Fibroblast of the conjunctiva (primary cell): Measurements from ENCODE around the gene PRKAA2.
"Not testable (repeated sequence)": the region's sequence is repeated elsewhere in the genome, so short reads cannot be mapped to it uniquely, and the experiment has no call there.

ENCODE experiments used
- DNase-seq: peaks from one replicate; pipeline ENCODE4 v3.0.0-alpha.2; 2010; ENCODE audit warnings: low read depth

Gene PRKAA2

GRCh38 chr1:56644919-56645676 lies at the start of gene PRKAA2:
Gene PRKAA2 (plus strand): TSS chr1:56645314. CDS start chr1:56645388, 74 bp downstream.
- no peak for DNase-seq

DNA sequence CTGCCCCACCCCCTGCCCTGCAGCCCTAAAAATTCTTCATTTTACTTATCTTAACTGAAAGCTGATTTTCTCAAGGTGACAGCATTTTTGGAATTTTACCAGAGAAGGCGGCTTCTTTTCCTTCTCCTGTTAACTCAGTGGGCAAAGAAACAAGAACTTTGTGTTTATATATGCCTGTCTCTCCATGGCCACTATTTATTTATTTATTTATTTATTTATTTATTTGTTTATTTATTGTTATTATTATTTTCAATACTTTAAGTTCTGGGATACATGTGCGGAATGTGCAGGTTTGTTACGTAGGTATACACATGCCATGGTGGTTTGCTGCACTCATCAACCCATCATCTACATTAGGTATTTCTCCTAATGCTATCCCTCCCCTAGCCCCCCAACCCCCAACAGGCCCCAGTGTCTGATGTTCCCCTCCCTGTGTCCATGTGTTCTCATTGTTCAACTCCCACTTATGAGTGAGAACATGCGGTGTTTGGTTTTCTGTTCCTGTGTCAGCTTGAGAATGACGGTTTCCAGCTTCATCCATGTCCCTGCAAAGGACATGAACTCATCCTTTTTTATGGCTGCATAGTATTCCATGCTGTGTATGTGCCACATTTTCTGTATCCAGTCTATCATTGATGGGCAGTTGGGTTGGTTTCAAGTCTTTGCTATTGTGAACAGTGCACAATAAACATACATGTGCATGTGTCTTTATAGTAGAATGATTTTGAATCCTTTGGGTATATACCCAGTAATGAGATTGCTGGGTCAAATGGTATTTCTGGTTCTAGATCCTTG lies 49.5 kb upstream of the PRKAA2 start:
- DNase-seq: not testable (repeated sequence)

DNA sequence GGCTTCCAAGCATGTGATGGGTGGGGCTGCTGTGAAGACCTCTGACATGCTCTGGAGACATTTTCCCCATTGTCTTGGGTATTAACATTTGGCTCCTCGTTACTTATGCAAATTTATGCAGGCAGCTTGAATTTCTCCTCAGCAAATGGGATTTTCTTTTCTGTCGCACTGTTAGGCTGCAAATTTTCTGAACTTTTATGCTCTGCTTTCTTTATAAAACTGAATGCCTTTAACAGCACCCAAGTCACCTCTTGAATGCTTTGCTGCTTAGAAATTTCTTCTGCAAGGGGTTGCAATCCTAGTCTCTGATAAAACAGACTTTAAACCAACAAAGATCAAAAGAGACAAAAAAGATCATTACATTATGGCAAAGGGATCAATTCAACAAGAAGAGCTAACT lies 35.0 kb upstream of the PRKAA2 start:
- not testable (repeated sequence) for DNase-seq

DNA sequence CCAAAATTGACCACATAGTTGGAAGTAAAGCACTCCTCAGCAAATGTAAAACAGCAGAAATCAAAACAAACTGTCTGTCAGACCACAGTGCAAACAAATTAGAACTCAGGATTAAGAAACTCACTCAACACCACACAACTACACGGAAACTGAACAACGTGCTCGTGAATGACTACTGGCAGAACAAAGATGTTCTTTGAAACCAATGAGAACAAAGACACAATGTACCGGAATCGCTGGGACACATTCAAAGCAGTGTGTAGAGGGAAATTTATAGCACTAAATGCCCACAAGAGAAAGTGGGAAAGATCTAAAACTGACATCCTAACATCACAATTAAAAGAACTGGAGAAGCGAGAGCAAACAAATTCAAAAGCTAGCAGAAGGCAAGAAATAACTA lies 34.3 kb upstream of the PRKAA2 start:
- not testable (repeated sequence) for DNase-seq

GRCh38 chr1:56617141-56617540 lies 28.0 kb upstream of the PRKAA2 start:
- DNase-seq: no peak

GRCh38 chr1:56625819-56626440 lies 19.2 kb upstream of the PRKAA2 start:
- DNase-seq: no peak

- DNase-seq: no peak
These were observed 18.6 kb upstream of the PRKAA2 start for GRCh38 chr1:56626546-56626945.

- no peak for DNase-seq
These were observed 18.0 kb upstream of the PRKAA2 start for GRCh38 chr1:56627019-56627635.

GRCh38 chr1:56627636-56628039 lies 17.5 kb upstream of the PRKAA2 start:
- no peak for DNase-seq

DNA sequence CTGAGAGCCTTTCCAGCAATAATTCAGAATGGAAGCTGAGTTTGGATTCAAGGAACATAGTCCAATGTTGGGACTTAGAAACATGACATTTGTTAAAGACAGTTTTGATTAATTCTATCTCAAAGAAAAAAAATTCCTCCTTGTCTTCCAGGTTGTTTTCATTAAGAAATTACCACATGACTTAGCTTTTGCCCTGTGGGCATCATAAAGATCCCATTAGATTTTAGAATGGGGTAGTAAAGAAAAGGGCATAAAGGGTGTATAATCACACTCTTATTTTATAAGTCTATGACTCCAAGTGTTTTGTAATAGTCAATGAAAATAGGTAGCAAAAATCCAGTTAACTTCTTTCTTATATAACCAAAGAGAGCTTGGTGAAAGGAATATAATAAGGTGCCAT lies 14.3 kb upstream of the PRKAA2 start:
- no peak for DNase-seq

DNA sequence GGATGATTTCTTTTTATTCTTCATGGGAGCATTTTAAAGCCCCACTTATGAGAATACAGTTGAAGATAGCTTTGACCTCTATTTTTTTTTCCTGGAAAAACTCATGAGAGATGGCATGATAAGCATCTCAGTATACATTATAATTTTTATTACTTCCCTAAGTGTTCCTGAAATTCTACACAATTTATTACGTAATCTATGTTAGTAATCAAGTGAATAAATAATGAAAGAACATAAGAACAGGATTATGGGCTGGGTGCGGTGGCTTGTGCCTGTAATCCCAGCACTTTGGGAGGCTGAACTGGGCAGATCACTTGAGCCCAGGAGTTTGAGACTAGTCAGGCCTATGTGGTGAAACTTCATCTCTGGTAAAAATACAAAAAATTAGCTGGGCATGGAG lies 13.2 kb upstream of the PRKAA2 start:
- DNase-seq: no peak

- no peak for DNase-seq
These were observed 10.1 kb upstream of the PRKAA2 start for GRCh38 chr1:56634981-56635380.

GRCh38 chr1:56638248-56638647 lies 6.9 kb upstream of the PRKAA2 start:
- DNase-seq: no peak

- DNase-seq: no peak
These were observed 5.9 kb upstream of the PRKAA2 start for GRCh38 chr1:56639211-56639610.

- DNase-seq: no peak
These were observed 1.5 kb upstream of the PRKAA2 start for GRCh38 chr1:56643661-56644060.

GRCh38 chr1:56644064-56644918 lies 823 bp upstream of the PRKAA2 start:
- DNase-seq: no peak

DNA sequence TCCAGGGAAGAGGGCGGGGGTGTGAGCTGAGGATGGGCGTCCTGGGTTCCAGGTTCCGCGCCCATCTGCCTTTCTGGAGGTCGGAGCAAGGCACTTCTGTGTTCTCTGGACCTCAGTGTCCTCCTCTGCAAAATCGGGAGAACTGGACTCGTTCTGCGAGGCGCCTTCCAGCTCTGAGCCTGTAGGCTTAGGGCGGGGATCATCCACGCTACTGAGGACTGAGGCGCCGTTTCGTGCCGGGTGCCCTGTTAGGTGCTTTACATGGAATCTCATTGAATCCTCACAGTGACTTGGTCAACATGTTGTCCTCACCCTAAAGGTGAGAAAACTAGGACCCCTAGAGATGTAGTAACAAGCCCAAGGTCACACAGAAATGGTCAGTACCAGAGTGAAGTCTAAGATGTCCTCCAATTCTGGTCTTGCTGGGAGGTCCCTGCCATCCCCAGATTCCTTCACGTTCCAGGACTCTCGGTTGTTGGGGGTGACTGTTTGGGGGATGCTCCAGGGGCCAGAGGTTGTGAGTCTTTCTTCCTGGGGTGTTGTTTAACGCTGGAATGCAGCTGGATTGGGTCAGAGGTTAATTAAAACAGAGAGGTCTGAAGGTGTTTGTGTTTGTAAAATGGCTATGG lies 677 bp downstream of the PRKAA2 start:
- DNase-seq: no peak

DNA sequence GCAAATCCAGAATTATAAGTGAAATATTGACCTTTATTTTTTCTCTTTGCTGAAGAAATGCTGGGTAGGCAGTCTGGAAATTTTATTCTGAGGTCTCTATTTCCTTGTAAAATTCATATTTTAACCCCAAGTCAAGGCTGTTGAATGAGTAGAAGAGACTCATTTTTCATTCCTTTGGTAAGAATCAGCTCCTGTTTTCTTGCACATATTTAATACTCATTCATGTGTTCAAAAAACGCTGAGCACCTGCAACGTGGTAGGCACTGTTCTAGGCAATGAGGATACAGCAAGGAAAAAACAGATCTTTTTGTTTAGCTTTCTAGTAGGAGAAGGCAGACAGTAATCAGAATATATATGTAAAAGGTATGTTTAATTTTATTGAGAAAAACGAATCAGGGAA lies 1.5 kb downstream of the PRKAA2 start:
- DNase-seq: no peak

GRCh38 chr1:56647106-56647505 lies 2.0 kb downstream of the PRKAA2 start:
- DNase-seq: no peak

- DNase-seq: no peak
These were observed 3.4 kb downstream of the PRKAA2 start for GRCh38 chr1:56648546-56648945.
